NCI-H146 (cell line): ENCODE data around the gene RTL10.

Experiments
- DNase-seq: peaks from one replicate; lab custom pipeline; 2025; lab: John Stamatoyannopoulos, UW

RTL10 gene

DNA sequence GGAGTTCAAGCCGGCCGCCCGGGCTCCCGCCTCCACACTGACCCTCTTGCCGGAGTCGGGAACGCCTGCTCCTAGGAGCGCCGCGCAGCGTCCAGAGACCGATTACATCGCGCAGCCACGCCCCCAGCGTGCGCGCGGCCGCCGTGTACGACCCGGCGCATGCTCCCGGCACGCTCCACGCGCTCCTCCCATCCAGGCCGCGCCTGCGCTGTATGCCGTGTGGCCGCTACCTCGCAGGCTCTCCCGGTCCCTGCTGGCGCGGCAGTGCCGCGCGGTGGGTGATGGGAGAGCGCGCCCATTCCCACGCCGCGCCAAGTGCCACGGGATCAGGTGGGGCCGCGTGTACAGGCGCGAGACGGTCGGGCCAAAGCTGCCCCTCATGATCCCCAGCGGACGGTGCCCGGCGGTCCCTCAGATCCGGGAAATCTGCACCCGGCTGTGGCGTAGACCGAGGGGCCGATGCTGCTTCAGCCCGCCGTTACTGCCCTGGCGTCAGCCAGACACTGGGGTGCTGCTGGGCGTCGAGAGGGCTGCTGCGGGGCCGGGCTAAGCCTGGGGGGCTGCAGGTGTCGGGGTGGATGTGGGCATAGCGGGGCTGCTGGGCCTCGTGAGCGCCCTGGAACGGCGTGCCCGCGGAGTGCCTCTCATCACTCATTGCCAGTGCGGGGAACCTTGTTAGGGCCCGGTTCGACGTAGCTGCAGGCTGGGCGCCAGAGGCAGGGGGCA is at the start of gene RTL10, which contains the start of gene GNB1L:
Gene RTL10, minus strand, starts transcription at position 97 of the 726 bp plus-strand sequence. CDS start 2,613 bp downstream, outside the sequence.
Gene GNB1L, minus strand, starts transcription at position 97 of the 726 bp plus-strand sequence. CDS start 33,519 bp downstream, outside the sequence.
- peak; percentile 91 for DNase-seq

DNA sequence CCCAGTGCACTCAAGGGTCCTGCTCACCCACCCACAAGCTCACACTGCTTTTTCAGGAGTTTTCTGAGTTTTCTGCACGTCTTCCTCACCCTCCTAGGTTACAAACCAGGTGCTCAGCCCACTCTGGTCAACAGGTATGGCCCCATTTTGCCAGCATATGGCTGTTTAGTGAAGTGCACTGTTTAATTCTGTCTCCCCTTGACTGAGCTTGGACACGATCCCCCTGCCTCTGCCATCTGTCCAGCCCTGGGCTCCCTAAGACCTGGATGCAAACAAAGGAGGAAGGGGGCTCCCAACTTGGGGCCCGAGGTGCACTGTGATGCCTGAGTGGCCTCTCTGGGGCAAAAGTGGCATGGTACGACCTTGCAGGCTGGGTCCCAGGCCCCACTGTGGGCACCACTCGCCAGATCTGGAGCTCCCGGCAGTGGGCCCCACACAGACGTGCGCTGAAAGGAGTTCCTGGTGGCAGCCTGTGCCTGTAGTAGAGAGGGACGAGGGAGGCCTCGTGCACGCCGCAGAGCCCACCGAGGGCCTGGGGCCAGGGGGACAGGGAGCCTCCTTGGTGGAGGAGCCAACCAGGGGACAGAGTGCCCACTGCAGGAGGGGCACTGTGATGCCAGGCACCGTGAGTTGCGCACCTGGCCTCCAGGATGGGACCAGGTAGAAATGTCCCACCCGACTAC is 49.6 kb upstream of the RTL10 start:
- no peak for DNase-seq

DNA sequence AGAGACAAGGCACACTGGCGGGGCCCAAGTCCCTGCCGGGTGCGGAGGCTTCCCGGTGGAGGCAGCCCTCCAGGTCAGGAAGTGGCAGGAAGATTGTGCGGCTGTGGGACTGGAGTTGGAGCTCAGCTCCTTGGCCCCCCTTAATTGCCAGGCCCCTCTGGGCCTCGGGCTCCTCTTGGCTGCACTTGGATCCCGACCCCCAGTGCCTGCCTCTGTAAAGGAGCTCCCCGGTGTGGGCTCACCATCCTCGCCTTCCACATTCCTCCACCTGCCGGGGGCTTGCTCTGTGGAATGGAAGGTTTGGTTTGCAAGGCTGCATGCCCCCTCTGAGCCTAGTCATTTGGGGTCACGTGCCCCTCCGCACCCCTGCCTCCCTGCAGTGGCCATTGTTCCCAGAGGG is 48.8 kb upstream of the RTL10 start:
- DNase-seq: no peak

GRCh38 chr22:19903031-19903430 is 48.4 kb upstream of the RTL10 start:
- no peak for DNase-seq

GRCh38 chr22:19902245-19902715 is 47.6 kb upstream of the RTL10 start:
- DNase-seq: peak; percentile 3

- no peak for DNase-seq
These were observed 47.0 kb upstream of the RTL10 start for GRCh38 chr22:19901577-19902244.

DNA sequence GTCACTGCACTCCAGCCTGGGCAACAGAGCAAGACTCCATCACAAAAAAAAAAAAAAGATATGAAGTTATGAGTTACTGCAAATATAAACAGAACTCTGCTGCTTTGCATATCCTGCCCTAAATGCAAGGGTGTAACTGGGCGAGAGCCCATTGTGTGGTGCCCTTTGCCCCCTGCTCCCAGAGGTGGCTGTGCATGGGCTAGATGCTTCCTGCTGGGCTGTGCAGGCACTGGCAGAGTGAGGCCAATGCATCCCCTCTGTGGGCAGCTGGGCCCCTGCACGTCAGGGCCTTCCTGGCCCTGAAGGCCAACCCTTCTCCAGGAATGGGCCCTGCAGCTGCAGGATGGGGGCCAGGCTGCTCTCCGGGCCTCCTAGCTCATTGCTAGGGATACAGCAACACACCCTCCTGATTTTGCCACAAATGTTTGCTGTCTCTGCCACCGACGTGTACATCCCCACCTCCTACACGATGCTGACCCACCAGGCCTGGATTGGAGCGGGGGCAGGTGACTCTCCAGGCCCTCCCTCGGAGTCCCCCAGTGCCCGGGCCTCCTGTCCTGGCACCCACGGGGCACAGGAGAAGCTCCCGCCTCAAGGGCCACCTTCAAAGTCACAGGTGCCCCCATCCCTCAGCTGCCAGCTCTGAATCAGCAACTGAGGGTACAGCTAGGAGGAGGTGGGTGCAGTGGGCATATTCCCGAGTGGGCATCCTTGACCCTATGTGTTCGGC is 46.2 kb upstream of the RTL10 start:
- DNase-seq: no peak

- DNase-seq: no peak
These were observed 44.3 kb upstream of the RTL10 start for GRCh38 chr22:19898831-19899567.

- DNase-seq: no peak
These were observed 43.5 kb upstream of the RTL10 start for GRCh38 chr22:19898145-19898544.

DNA sequence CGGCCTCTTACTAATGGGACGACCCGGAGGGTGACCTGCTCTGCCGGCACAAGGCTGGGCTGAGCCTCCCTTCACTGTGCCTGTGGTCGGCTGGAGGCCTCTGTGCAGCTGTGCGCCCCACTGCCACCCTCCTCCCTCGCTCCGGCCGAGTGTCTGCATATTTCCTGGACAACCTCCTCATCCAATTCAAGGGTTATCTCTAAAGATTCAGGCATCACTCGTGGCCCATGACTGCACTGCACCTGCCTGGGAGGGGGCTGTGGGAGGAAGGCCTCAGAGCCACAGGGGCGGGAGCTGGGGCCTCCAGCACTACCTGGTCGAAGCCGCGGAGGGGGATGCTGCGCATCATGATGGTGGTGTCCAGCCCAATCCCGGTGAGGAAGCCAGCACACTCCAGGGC is 43.1 kb upstream of the RTL10 start:
- DNase-seq: no peak

- no peak for DNase-seq
These were observed 42.1 kb upstream of the RTL10 start for GRCh38 chr22:19896665-19897355.

GRCh38 chr22:19895160-19895849 is 40.6 kb upstream of the RTL10 start:
- no peak for DNase-seq

DNA sequence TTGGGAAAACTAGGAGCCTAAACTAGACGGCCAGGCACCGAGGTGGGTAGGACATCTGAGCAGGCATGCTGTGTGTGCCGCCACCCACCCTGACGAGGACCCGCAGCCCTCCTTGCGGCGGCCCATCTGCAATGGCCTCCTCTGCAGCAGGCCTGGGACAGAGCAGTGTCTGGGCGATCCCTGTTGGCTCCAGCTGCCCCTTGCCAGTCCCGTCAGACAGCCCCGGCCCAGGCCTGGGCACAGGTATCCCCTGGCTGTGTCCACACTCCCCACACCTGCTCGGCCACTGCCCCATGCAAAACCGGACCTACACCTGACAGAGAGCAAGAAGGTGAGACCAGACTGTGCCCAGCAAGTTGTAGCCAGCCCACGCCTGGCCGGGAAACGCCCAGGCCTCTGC is 38.7 kb upstream of the RTL10 start:
- no peak for DNase-seq

DNA sequence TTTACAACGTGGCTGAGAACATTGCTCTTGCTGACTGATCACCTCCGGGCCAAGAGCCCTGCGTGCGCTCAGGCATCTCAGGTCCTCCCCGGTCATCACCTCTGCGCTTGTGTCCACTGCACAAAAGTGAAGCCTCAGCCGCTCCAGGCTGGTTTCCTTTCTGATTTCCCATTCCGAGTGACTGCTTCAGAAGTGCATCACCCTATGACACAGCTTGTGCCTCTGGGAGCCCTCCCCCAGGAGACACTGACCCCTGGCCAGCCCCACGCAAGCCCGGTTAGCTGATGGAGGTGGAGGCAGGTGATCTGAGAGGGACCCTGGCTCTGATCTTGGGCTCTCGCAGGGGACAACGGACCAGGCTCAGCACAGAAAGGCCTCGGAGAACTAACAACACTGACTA is 38.3 kb upstream of the RTL10 start:
- no peak for DNase-seq

GRCh38 chr22:19892257-19892879 is 37.7 kb upstream of the RTL10 start:
- DNase-seq: peak; percentile 55

DNA sequence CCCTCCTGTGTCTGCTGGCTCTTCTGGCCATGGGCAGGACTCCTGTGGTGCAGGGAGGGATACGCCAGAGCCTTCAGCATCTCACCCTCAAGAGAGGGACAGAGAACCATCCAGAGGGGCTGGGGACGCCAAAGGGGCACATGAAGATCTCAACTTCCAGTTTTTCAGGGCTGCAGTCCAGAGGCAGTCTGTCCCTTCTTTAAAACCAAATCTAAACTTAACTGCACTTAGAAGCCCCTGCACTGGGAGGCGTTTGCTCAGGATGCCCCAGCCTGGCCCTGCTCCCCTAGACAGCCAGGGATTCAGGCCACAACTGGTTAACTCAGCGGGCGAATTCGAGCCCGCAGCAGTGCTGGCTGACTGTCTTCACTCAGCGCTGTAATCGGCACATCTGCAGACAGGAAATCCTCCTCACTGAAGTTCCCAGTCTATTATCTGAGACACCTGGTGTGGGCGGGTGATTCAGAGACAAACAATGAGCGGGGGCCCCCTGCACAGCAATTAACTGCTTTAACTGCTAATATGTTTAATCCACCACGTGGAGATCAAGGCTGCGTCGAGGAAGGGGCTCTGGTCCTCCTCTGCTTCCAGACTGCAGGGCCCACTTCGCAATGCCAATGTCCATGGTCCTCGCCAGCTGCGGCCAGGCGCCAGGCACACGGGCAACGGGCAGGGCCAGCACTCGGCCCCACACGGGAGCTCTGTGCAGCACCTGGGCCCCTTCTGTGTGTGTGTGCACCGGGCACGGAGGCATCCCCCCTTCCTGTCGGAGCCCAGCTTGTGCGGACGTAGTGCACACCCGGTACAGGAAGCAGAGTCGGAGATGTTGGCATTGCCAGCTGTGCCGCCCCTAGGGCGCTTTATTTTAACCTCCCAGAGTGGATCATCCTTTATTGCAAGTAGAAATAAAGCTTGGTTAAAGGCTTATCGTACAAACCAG is 36.9 kb upstream of the RTL10 start:
- DNase-seq: peak; percentile 94

GRCh38 chr22:19890502-19891316 is 36.0 kb upstream of the RTL10 start:
- DNase-seq: no peak

DNA sequence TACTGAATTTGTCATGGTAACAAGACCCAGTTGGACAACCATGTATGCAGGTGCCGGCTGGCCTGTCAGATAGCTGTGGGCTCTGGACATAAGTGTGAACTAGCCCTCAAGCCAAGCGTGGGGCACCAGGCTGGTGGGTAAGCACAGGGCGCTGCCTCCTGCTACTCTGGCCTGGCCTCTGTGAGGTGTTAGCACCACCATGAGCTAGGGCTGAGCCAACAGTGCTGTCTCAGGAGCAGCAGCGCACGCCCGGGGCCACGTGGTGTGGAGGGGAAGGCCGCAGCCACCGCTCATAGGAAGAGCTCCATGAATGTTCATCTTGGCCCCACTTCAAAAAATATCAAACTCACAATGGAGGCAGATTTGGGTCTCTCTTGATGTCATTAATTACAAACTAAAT is 35.3 kb upstream of the RTL10 start:
- no peak for DNase-seq
